Lower lobe of right lung (tissue), 2 donors: ENCODE measurements around the gene CCR5. TPM values are rescaled to one million over a fixed set of nuclear protein-coding genes. Genes with fewer than 3 reads are reported as not detected.

Experiments
- ATAC-seq, 2 donors: fragments of 200-7000 bp; cut with Tn5 transposase; one replicate each; pipeline ENCODE4 v1.9.1; 2020 to 2022; ENCODE audit warnings: mild to moderate bottlenecking in 2 of 2, moderate library complexity in 2 of 2
- DNase-seq: peaks from one replicate; pipeline ENCODE4 v3.0.0-alpha.2; 2020
- H3K27ac ChIP-seq: fragments of 200-600 bp; one replicate; pipeline ENCODE4 v1.8.0; 2022
- H3K27me3 ChIP-seq: fragments of 200-600 bp; one replicate; pipeline ENCODE4 v1.8.0; 2022; ENCODE audit warnings: low read depth
- H3K36me3 ChIP-seq: fragments of 200-600 bp; one replicate; pipeline ENCODE4 v1.8.0; 2022; ENCODE audit warnings: mild to moderate bottlenecking
- H3K4me1 ChIP-seq: fragments of 200-600 bp; one replicate; pipeline ENCODE4 v1.8.0; 2022
- H3K4me3 ChIP-seq: fragments of 200-600 bp; one replicate; pipeline ENCODE4 v1.8.0; 2022; ENCODE audit warnings: mild to moderate bottlenecking
- H3K9me3 ChIP-seq: fragments of 200-600 bp; one replicate; pipeline ENCODE4 v1.8.0; 2022
- intact Hi-C: fragments of 100-400 bp; cut with DNase I; formaldehyde crosslinking; loops from one replicate; pipeline ENCODE4 v1.11.0; 2022
- total RNA-seq: library from RNA; stranded (reverse); fragmentation: NEBNext Ultra II Directional; extraction: Animal tissue kit (Norgen Biotek cat#: 25700); gene quantifications from one replicate; pipeline ENCODE4 v1.2.1, GENCODE V29; 2021
- TF ChIP-seq, protein P1 (sequence below): fragments of 200-600 bp; IDR thresholded peaks from one replicate; pipeline ENCODE4 v1.8.0; 2022; ENCODE audit warnings: antibody characterized with exemption, mild to moderate bottlenecking
- donor health status: DM: no; HTN: yes; CAD: no; lungs with severe emphysema.

The CCR5 gene
- total RNA-seq, 1 donor from 2014 or later, result 5.3 TPM

DNA sequence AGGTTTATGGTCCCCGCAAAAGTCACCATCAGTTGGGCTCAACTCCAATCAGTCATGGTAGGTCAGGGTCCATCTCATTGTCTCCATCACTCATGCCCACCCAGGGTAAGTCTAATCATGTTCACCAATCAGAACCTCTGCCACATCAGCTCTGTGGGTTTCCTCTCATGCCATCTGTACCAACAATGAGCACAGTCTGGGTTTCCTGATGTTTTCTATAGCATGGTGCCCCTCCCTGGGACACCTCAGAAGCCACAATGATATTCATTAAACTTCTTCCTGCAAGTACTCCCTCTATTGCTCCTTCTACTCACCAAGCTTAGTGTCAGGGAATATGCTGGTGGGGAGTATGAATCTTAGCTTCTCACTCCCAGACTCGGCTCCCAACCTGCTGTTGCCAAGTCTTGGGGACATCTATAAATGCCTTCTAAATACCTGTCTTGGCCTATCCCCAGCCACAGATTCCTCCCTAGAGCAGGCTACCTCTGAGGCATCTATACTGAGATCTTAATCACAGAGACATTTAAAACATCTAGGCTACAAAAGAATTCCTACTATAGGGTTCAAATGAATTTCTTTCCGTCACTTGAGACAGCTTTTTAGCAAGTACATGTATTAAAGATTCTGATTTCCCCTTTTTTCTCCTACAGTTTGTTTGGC is 21.8 kb upstream of the CCR5 start:
- Histone ChIP-seq H3K9me3 (no peaks in the 10 kb centered on the region), H3K4me3 (no peak overlapping the region), H3K4me1 (no peaks in the 10 kb centered on the region), H3K27ac (no peak overlapping the region), H3K27me3 (no peaks in the 10 kb centered on the region), H3K36me3 (no peaks in the 10 kb centered on the region)
- intact Hi-C loops, result no loop called here
- no peak for DNase-seq
- TF ChIP-seq, protein P1, sequence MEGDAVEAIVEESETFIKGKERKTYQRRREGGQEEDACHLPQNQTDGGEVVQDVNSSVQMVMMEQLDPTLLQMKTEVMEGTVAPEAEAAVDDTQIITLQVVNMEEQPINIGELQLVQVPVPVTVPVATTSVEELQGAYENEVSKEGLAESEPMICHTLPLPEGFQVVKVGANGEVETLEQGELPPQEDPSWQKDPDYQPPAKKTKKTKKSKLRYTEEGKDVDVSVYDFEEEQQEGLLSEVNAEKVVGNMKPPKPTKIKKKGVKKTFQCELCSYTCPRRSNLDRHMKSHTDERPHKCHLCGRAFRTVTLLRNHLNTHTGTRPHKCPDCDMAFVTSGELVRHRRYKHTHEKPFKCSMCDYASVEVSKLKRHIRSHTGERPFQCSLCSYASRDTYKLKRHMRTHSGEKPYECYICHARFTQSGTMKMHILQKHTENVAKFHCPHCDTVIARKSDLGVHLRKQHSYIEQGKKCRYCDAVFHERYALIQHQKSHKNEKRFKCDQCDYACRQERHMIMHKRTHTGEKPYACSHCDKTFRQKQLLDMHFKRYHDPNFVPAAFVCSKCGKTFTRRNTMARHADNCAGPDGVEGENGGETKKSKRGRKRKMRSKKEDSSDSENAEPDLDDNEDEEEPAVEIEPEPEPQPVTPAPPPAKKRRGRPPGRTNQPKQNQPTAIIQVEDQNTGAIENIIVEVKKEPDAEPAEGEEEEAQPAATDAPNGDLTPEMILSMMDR, result no peak
- ATAC-seq, result no peak

DNA sequence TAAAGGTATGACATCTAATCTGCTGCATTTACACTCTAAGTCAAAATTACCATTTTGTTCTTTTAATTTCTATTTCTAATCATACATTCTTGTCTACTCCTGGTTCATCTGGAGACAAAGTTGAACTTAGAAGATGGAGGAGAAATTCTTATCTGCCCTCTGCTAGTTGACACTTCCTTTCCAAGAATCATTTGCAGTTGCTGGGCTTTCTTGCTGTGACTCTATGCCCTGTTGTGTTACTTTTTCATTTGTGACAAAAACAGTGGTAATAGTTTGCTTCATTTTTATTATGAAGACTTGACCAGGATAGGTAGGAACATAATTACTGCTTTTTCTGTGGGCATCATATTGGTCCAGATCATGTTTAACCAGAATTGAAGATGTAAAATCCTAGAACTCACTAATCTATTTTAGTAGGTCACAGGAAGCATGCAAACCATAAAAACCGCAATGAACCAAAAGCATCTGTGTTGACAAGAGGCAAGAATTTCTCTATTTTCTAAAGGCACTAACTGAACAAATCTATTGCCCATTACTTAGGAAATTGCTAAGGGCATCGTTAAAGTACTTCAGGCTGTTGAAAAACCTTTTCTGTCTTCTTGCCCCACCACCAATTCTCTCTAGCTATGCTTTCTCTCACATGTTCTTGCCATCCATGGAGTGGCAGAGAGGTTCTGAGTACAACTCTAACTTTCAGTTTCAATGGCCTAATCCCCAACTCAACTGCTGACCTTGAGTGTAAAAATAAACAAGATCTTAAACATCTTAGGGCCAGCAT is 21.1 kb upstream of the CCR5 start:
- intact Hi-C loops, result no loop called here
- no peak for DNase-seq

DNA sequence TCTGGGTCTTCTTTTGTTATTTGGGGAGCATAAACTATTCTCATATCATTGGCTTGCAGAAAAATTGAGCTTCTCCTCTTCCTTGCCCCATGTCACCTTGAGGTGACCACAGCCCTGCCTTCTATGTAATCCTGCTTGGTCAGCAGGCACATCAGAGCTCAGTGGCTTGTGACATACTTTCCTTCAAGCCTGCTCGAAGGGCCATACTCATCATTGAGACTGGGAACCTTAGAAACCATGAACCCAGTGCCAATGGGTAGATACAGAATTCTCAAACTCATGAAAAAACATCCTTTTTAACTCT is 20.5 kb upstream of the CCR5 start:
- TF ChIP-seq, protein P1, result no peak
- intact Hi-C loops, result no loop called here
- no peak for DNase-seq

More for the DNA sequence above, 21.1 kb upstream of the CCR5 start:
- no peaks in the 10 kb centered on the region for H3K4me1 ChIP-seq
- H3K36me3 ChIP-seq, result no peaks in the 10 kb centered on the region
- TF ChIP-seq, protein P1, result no peak
- no peak overlapping the region for H3K4me3 ChIP-seq
- no peak for ATAC-seq
- no peaks in the 10 kb centered on the region for H3K27me3 ChIP-seq
- no peaks in the 10 kb centered on the region for H3K9me3 ChIP-seq
- no peak overlapping the region for H3K27ac ChIP-seq

DNA sequence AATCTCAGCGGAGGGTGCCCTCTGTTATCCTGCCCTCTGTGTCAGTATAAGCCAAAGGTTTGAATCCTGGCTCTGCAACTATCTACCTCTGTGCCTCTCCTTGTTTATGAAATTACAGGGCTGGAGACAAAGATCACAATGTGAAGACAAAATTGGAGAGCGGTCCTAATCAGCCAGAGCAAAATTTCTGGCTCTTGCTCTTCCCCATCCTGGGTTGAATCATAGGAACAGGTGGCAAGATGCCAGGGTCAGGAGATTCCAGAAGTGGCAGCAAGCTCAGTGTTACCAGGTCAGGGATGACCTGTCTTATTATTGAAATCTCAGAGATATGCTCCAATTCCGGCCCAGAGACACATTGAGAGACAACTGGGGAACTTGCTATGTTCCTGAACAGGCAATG is 19.1 kb upstream of the CCR5 start:
- TF ChIP-seq, protein P1, result no peak
- Histone ChIP-seq H3K4me3 (no peak overlapping the region), H3K27me3 (no peaks in the 10 kb centered on the region), H3K9me3 (no peaks in the 10 kb centered on the region), H3K4me1 (no peaks in the 10 kb centered on the region), H3K27ac (no peak overlapping the region), H3K36me3 (no peaks in the 10 kb centered on the region)
- no peak for ATAC-seq
- intact Hi-C loops, result no loop called here
- no peak for DNase-seq

More for the DNA sequence above, 20.5 kb upstream of the CCR5 start:
- Histone ChIP-seq H3K9me3 (no peaks in the 10 kb centered on the region), H3K4me3 (no peak overlapping the region), H3K27me3 (no peaks in the 10 kb centered on the region), H3K27ac (no peak overlapping the region), H3K4me1 (no peaks in the 10 kb centered on the region), H3K36me3 (no peaks in the 10 kb centered on the region)
- ATAC-seq, result no peak

DNA sequence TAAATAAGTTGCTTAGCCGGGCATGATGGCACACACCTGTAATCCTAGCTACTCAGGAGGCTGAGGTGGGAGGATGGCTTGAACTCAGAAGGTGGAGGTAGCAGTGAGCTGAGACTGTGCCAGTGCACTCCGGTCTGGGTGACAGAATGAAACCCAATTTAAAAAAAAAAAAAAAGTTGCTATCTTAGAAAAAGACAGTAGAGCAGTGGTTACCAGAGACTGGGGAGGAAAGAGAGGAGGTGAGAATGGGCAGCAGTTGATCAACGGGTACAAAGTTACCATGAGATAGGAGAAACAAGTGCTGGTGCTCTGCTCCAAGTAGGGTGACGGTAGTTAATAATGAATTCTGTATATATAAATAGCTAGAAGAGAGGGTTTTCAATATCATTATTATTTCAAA is 17.7 kb upstream of the CCR5 start:
- intact Hi-C loops, result no loop called here
- Histone ChIP-seq H3K27me3 (no peaks in the 10 kb centered on the region), H3K4me1 (no peaks in the 10 kb centered on the region), H3K36me3 (no peaks in the 10 kb centered on the region), H3K4me3 (no peak overlapping the region), H3K9me3 (no peaks in the 10 kb centered on the region), H3K27ac (no peak overlapping the region)
- TF ChIP-seq, protein P1, result no peak
- no peak for ATAC-seq
- DNase-seq, result no peak
